GM10266 (cell line): ENCODE data around the gene PLAAT5.

ENCODE experiments used
- DNase-seq: peaks from one replicate; pipeline ENCODE4 v3.0.0; 2012; ENCODE audit errors: extremely low spot score
- CTCF ChIP-seq: IDR thresholded peaks from 2 replicates; pipeline ENCODE4 v1.5.1; 2012; ENCODE audit warnings: mild to moderate bottlenecking, low read depth; ENCODE audit not compliant: control insufficient read depth, insufficient read depth; ENCODE audit errors: missing control alignments

PLAAT5 gene

DNA sequence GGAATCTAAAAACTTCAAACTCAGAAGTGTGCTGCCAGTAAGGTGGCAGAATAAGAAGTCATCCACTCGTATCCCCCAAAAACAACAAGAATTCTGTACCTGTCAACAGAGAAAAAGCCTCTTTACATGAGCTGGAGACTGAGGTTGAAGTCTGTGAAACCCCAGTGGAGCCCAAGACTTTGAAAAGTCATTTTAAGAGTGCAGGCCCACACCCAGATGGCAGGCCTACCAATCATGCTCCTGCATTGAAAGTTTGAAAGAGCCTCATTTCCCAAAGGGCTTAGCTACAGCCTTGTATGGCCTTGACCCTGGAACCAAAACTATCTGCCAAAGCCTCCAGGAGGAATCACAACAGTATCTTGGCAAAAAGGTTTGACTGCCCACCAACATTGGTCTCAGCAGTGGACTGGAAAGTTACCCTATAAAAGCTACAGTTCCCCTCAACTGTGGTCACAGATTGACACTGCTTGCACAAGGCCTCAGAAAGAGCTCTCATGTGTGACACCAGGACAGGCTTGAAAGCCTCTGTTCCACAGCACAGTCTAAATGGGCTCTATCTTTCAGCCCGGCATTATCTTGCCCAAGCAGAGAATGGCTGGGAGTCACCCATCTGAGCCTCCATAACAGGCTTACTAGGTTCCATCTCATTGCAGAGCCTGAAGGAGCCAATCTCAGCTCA, 73.7 kb downstream of the PLAAT5 start:
- peak; percentile 10 for DNase-seq
- TF ChIP-seq CTCF: no peak
